Caco-2 (cell line): ENCODE data around the gene STAG2. TPM values are rescaled to one million over a fixed set of nuclear protein-coding genes. Genes with fewer than 3 reads are reported as not detected.

Experiments used
- BruUV-seq: library from RNA; stranded (reverse); fragments of 400-500 nt; replicated peaks from 2 replicates; lab custom pipeline; 2021; lab: Mats Ljungman, UMichigan
- CTCF ChIA-PET: fragments of 300-600 bp; sonication (Branson Sonifier 250); formaldehyde crosslinking; loops from one replicate; lab custom pipeline; 2022; ENCODE audit warnings: antibody characterized with exemption; lab: Charles Lee
- POLR2A ChIA-PET: fragments of 300-600 bp; sonication (Branson Sonifier 250); formaldehyde crosslinking; loops from one replicate; lab custom pipeline; 2022; ENCODE audit warnings: antibody characterized with exemption; lab: Charles Lee
- DNase-seq, 2 experiments: peaks; one replicate each; pipeline versions ENCODE4 v3.0.0 to v3.0.0-alpha.2; 2020 to 2022
- H3K27me3 ChIP-seq: replicated peaks from 2 replicates; pipeline ENCODE4 v1.6.0; 2011; ENCODE audit warnings: low read length; ENCODE audit not compliant: control insufficient read depth, insufficient read depth
- H3K36me3 ChIP-seq: 2 replicates; pipeline ENCODE4 v1.5.1; 2011; ENCODE audit warnings: low read length; ENCODE audit not compliant: control insufficient read depth, insufficient read depth
- H3K4me1 ChIP-seq: fragments of 250-450 bp; sonication (Bioruptor Pico); 2 replicates; pipeline ENCODE4 v1.5.1; 2020; ENCODE audit warnings: mild to moderate bottlenecking
- H3K4me3 ChIP-seq: 2 replicates; pipeline ENCODE4 v1.5.1; 2011; ENCODE audit warnings: low read depth, mild to moderate bottlenecking, control low read depth, low read length
- H3K9me3 ChIP-seq: fragments of 250-450 bp; sonication (Bioruptor Pico); 2 replicates; pipeline ENCODE4 v1.5.1; 2020; ENCODE audit warnings: mild to moderate bottlenecking, moderate library complexity
- H3K27ac Mint-ChIP-seq: one replicate; pipeline ENCODE4 v1.8.0; 2022; ENCODE audit warnings: mixed read lengths; ENCODE audit not compliant: unreplicated experiment
- H3K27me3 Mint-ChIP-seq: one replicate; pipeline ENCODE4 v1.8.0; 2022; ENCODE audit warnings: mixed read lengths; ENCODE audit not compliant: insufficient read depth, unreplicated experiment
- H3K36me3 Mint-ChIP-seq: one replicate; pipeline ENCODE4 v1.8.0; 2022; ENCODE audit warnings: mild to moderate bottlenecking, mixed read lengths; ENCODE audit not compliant: insufficient read depth, unreplicated experiment
- H3K4me1 Mint-ChIP-seq: one replicate; pipeline ENCODE4 v1.8.0; 2022; ENCODE audit warnings: low read depth, mixed read lengths; ENCODE audit not compliant: unreplicated experiment
- H3K4me3 Mint-ChIP-seq: one replicate; pipeline ENCODE4 v1.8.0; 2022; ENCODE audit warnings: mild to moderate bottlenecking, moderate library complexity, mixed read lengths; ENCODE audit not compliant: unreplicated experiment
- H3K9me3 Mint-ChIP-seq: one replicate; pipeline ENCODE4 v1.8.0; 2022; ENCODE audit warnings: mixed read lengths; ENCODE audit not compliant: unreplicated experiment
- CTCF ChIP-seq, 2 experiments: fragments of 200-600 bp in 1 of 2; IDR thresholded peaks; 1 replicate in 1 of 2; 2 replicates in 1 of 2; pipeline versions ENCODE4 v1.5.1 to v1.8.0; 2011 to 2022; ENCODE audit warnings: antibody characterized with exemption in 1 of 2, control low read depth in 1 of 2, inconsistent platforms in 1 of 2, low read depth in 1 of 2, low read length in 1 of 2, mild to moderate bottlenecking in 1 of 2, moderate library complexity in 1 of 2; ENCODE audit not compliant: insufficient read depth in 1 of 2, severe bottlenecking in 1 of 2, unreplicated experiment in 1 of 2
- intact Hi-C: fragments of 100-400 bp; cut with micrococcal nuclease; formaldehyde crosslinking; loops from one replicate; pipeline ENCODE4 v1.10.0; 2022; ENCODE audit not compliant: unreplicated experiment
- total RNA-seq: library from RNA; stranded (reverse); gene quantifications from 2 replicates; pipeline ENCODE4 v1.2.3, GENCODE V29; 2022

Gene STAG2
- total RNA-seq, 1 experiment from 2014 or later, result 65.1 TPM

- H3K4me1 ChIP-seq, result no peaks in the 10 kb centered on the region
- DNase-seq, result no peak
- Mint-ChIP-seq H3K4me3 (no peak overlapping the region), H3K9me3 (no peaks in the 10 kb centered on the region), H3K4me1 (no peaks in the 10 kb centered on the region), H3K36me3 (peaks cover 16% of the 10 kb centered on the region), H3K27me3 (no peaks in the 10 kb centered on the region), H3K27ac (no peak overlapping the region)
- intact Hi-C loops, result no loop called here
- CTCF ChIA-PET, result no interaction called here
- no TSS peak for BruUV-seq
- H3K9me3 ChIP-seq, result no peaks in the 10 kb centered on the region
- no peaks in the 10 kb centered on the region for H3K36me3 ChIP-seq
- TF ChIP-seq CTCF (IDR thresholded peaks at IDR 0.05; ENCODE audit: insufficient read depth in 1 of 2, low read depth in 1 of 2, low read length in 1 of 2, severe bottlenecking in 1 of 2, unreplicated experiment in 1 of 2), result no peak
- no peaks in the 10 kb centered on the region for H3K27me3 ChIP-seq
- no peak overlapping the region for H3K4me3 ChIP-seq
- POLR2A ChIA-PET, result no interaction called here
These were observed 72.3 kb downstream of the STAG2 start for GRCh38 chrX:124033821-124034220.

- DNase-seq, result no peak
- Mint-ChIP-seq H3K27ac (no peak overlapping the region), H3K27me3 (no peaks in the 10 kb centered on the region), H3K4me1 (no peaks in the 10 kb centered on the region), H3K9me3 (no peaks in the 10 kb centered on the region), H3K4me3 (no peak overlapping the region), H3K36me3 (peaks cover 20% of the 10 kb centered on the region)
- no TSS peak for BruUV-seq
- POLR2A ChIA-PET, result no interaction called here
- CTCF ChIA-PET, result no interaction called here
- Histone ChIP-seq H3K27me3 (no peaks in the 10 kb centered on the region), H3K36me3 (no peaks in the 10 kb centered on the region), H3K9me3 (no peaks in the 10 kb centered on the region), H3K4me1 (no peaks in the 10 kb centered on the region), H3K4me3 (no peak overlapping the region)
- intact Hi-C loops, result no loop called here
- no peak for TF ChIP-seq CTCF (IDR thresholded peaks at IDR 0.05; ENCODE audit: insufficient read depth in 1 of 2, low read depth in 1 of 2, low read length in 1 of 2, severe bottlenecking in 1 of 2, unreplicated experiment in 1 of 2)
These were observed 74.2 kb downstream of the STAG2 start for GRCh38 chrX:124035657-124036056.

GRCh38 chrX:124042042-124042441 lies 80.5 kb downstream of the STAG2 start:
- H3K4me3 Mint-ChIP-seq, result no peak overlapping the region
- intact Hi-C loops, result loop anchor here (10.0 kb wide), 1 partner anchor 207 kb away; no protein-coding TSS in a partner anchor
- TF ChIP-seq CTCF (IDR thresholded peaks at IDR 0.05; ENCODE audit: insufficient read depth in 1 of 2, low read depth in 1 of 2, low read length in 1 of 2, severe bottlenecking in 1 of 2, unreplicated experiment in 1 of 2), result no peak
- no peak overlapping the region for H3K27ac Mint-ChIP-seq
- DNase-seq, result no peak
- Histone ChIP-seq H3K36me3 (no peaks in the 10 kb centered on the region), H3K27me3 (no peaks in the 10 kb centered on the region), H3K9me3 (no peaks in the 10 kb centered on the region), H3K4me3 (no peak overlapping the region), H3K4me1 (no peaks in the 10 kb centered on the region)
- H3K4me1 Mint-ChIP-seq, result no peaks in the 10 kb centered on the region
- BruUV-seq, result no TSS peak
- H3K27me3 Mint-ChIP-seq, result no peaks in the 10 kb centered on the region
- ChIA-PET CTCF (no interaction called here), POLR2A (no interaction called here)
- H3K36me3 Mint-ChIP-seq, result peaks cover 26% of the 10 kb centered on the region
- no peaks in the 10 kb centered on the region for H3K9me3 Mint-ChIP-seq
